CD4-positive, alpha-beta T cell treated with Interferon gamma for 1 hour (primary cell): ENCODE data around the gene CAMTA1.

Experiments used
- DNase-seq: peaks from one replicate; pipeline ENCODE4 v3.0.0-alpha.2; 2020

Gene CAMTA1

GRCh38 chr1:6941786-6942185, 156.5 kb downstream of the CAMTA1 start:
- DNase-seq: no peak

- DNase-seq: no peak
Measured at GRCh38 chr1:6942990-6943389, 157.7 kb downstream of the CAMTA1 start.

GRCh38 chr1:6944434-6944833, 159.2 kb downstream of the CAMTA1 start:
- no peak for DNase-seq

GRCh38 chr1:6947952-6948351, 162.7 kb downstream of the CAMTA1 start:
- no peak for DNase-seq

- no peak for DNase-seq
Measured at GRCh38 chr1:6948416-6948815, 163.2 kb downstream of the CAMTA1 start.

GRCh38 chr1:6948861-6949260, 163.6 kb downstream of the CAMTA1 start:
- no peak for DNase-seq

- no peak for DNase-seq
Measured at GRCh38 chr1:6950001-6950765, 164.9 kb downstream of the CAMTA1 start.

- DNase-seq: no peak
Measured at GRCh38 chr1:6951536-6951935, 166.3 kb downstream of the CAMTA1 start.

GRCh38 chr1:6953216-6953615, 168.0 kb downstream of the CAMTA1 start:
- no peak for DNase-seq

- DNase-seq: no peak
Measured at GRCh38 chr1:6953907-6954364, 168.7 kb downstream of the CAMTA1 start.

- no peak for DNase-seq
Measured at GRCh38 chr1:6954591-6954990, 169.3 kb downstream of the CAMTA1 start.

- DNase-seq: no peak
Measured at GRCh38 chr1:6955357-6956094, 170.3 kb downstream of the CAMTA1 start.

GRCh38 chr1:6956488-6957159, 171.4 kb downstream of the CAMTA1 start:
- no peak for DNase-seq

- no peak for DNase-seq
Measured at GRCh38 chr1:6957341-6957740, 172.1 kb downstream of the CAMTA1 start.

GRCh38 chr1:6958407-6959030, 173.3 kb downstream of the CAMTA1 start:
- DNase-seq: no peak

- DNase-seq: no peak
Measured at GRCh38 chr1:6959491-6959890, 174.2 kb downstream of the CAMTA1 start.

GRCh38 chr1:6960291-6960811, 175.1 kb downstream of the CAMTA1 start:
- DNase-seq: no peak

- no peak for DNase-seq
Measured at GRCh38 chr1:6960860-6961259, 175.6 kb downstream of the CAMTA1 start.

- DNase-seq: no peak
Measured at GRCh38 chr1:6961289-6961688, 176.0 kb downstream of the CAMTA1 start.

- no peak for DNase-seq
Measured at GRCh38 chr1:6961905-6962477, 176.7 kb downstream of the CAMTA1 start.

GRCh38 chr1:6962478-6962995, 177.3 kb downstream of the CAMTA1 start:
- peak; percentile 27 for DNase-seq
